Left lung (tissue), 10 donors: ENCODE results near the gene ARID5B. TPM values are rescaled to one million over a fixed set of nuclear protein-coding genes. Genes with fewer than 3 reads are reported as not detected.

ENCODE experiments used
- ATAC-seq: fragments of 200-7000 bp; cut with Tn5 transposase; one replicate; pipeline ENCODE4 v1.9.1; 2020; ENCODE audit warnings: moderate library complexity
- DNase-seq, 4 donors: peaks; one replicate each; pipeline ENCODE4 v3.0.0-alpha.2; 2013 to 2020
- H3K27ac ChIP-seq, 2 donors: fragments of 200-600 bp; sonication (generic) in 1 of 2; one replicate each; pipeline versions ENCODE4 v1.5.0 to v1.8.0; 2020 to 2021
- H3K27me3 ChIP-seq, 2 donors: fragments of 200-600 bp; sonication (generic) in 1 of 2; one replicate each; pipeline versions ENCODE4 v1.5.0 to v1.8.0; 2020 to 2021
- H3K36me3 ChIP-seq, 2 donors: fragments of 200-600 bp; sonication (generic) in 1 of 2; one replicate each; pipeline versions ENCODE4 v1.5.0 to v1.8.0; 2020 to 2021
- H3K4me1 ChIP-seq, 2 donors: fragments of 200-600 bp; one replicate each; pipeline ENCODE4 v1.8.0; 2021
- H3K4me3 ChIP-seq, 2 donors: fragments of 200-600 bp; sonication (generic) in 1 of 2; one replicate each; pipeline versions ENCODE4 v1.5.0 to v1.8.0; 2020 to 2021; ENCODE audit warnings: mild to moderate bottlenecking in 1 of 2
- H3K9me3 ChIP-seq, 2 donors: fragments of 200-600 bp; sonication (generic) in 1 of 2; one replicate each; pipeline versions ENCODE4 v1.5.0 to v1.8.0; 2020 to 2021
- intact Hi-C, 2 donors: fragments of 100-400 bp; cut with DNase I; formaldehyde crosslinking; loops; one replicate each; pipeline versions ENCODE4 v1.11.2 to v1.14.2; 2022
- polyA plus RNA-seq, 6 donors: library from polyadenylated mRNA; unstranded; fragments of 120-200 nt; gene quantifications; one replicate each; pipeline ENCODE4 v1.2.1, GENCODE V29; 2013; ENCODE audit not compliant: insufficient read length in 6 of 6
- total RNA-seq, 2 donors: library from RNA; stranded (reverse); fragmentation: NEBNext Ultra II Directional; extraction: Animal tissue kit (Norgen Biotek cat#: 25700); gene quantifications; one replicate each; pipeline ENCODE4 v1.2.1, GENCODE V29; 2021
- TF ChIP-seq, protein P1 (sequence below), 2 donors: fragments of 200-600 bp; sonication (generic) in 1 of 2; IDR thresholded peaks; one replicate each; pipeline versions ENCODE4 v1.5.0 to v1.8.0; 2021; ENCODE audit warnings: antibody characterized with exemption in 2 of 2
- donor health status: DM: no; HTN: yes; CAD: no.
- donor health status: DM: no; HTN: no; CAD: no.

The ARID5B gene
- total and polyA plus RNA-seq, 8 donors: 29.9 to 51.5 (median 44.4) TPM

DNA sequence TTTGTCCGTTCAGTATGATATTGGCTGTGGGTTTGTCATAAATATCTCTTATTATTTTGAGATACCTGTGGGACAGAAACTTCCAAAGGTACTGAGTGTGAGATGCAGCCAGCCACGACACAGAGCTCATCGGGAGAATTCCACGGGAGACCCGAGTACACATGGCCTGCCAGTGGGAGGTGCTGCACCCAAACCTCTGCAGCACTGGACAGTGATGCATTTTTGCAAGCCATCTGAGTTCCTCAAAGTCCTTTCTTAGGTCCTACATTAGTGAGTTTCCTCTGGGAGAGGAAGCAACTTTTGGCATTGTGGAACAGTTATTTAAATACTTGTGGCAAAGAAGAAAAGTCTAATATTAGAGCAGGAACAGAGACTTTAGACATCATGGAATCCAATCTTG is 77.5 kb downstream of the ARID5B start:
- intact Hi-C loops: no loop called here
- TF ChIP-seq, protein P1, sequence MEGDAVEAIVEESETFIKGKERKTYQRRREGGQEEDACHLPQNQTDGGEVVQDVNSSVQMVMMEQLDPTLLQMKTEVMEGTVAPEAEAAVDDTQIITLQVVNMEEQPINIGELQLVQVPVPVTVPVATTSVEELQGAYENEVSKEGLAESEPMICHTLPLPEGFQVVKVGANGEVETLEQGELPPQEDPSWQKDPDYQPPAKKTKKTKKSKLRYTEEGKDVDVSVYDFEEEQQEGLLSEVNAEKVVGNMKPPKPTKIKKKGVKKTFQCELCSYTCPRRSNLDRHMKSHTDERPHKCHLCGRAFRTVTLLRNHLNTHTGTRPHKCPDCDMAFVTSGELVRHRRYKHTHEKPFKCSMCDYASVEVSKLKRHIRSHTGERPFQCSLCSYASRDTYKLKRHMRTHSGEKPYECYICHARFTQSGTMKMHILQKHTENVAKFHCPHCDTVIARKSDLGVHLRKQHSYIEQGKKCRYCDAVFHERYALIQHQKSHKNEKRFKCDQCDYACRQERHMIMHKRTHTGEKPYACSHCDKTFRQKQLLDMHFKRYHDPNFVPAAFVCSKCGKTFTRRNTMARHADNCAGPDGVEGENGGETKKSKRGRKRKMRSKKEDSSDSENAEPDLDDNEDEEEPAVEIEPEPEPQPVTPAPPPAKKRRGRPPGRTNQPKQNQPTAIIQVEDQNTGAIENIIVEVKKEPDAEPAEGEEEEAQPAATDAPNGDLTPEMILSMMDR (IDR thresholded peaks at IDR 0.05): no peak
- ATAC-seq: peak; percentile 64
- no peaks in the 10 kb centered on the region for H3K27me3 ChIP-seq
- H3K27ac ChIP-seq: no peak overlapping the region
- H3K4me1 ChIP-seq: peaks cover 4 to 32% of the 10 kb centered on the region in 2 donors
- no peaks in the 10 kb centered on the region for H3K36me3 ChIP-seq
- no peak overlapping the region for H3K4me3 ChIP-seq
- H3K9me3 ChIP-seq: no peaks in the 10 kb centered on the region
- peak in 2 of 4 donors; percentile 58 to 73 for DNase-seq

DNA sequence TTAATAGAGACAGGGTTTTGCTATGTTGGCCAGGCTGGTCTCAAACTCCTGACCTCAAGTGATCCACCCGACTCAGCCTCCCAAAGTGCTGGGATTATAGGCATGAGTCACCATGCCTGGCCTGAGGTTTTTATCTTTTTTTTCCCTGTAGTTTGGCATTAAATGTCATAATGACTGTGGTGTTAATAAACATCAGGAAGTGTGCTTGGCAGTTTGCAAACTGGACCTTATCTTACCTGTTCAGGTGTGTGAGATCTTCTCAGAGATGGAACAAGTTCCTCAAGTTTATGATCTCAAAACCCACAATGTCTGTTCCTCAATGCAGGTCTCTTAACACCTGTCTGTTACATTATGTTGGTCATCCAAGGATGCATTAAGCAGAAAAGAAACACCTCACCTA is 80.0 kb downstream of the ARID5B start:
- H3K4me1 ChIP-seq: peaks cover 0 to 14% of the 10 kb centered on the region in 2 donors
- intact Hi-C loops: no loop called here
- no peaks in the 10 kb centered on the region for H3K27me3 ChIP-seq
- no peak overlapping the region for H3K27ac ChIP-seq
- TF ChIP-seq, protein P1 (IDR thresholded peaks at IDR 0.05): no peak
- ATAC-seq (peak; percentile 33), DNase-seq (no peak)
- no peaks in the 10 kb centered on the region for H3K9me3 ChIP-seq
- no peak overlapping the region for H3K4me3 ChIP-seq
- no peaks in the 10 kb centered on the region for H3K36me3 ChIP-seq

DNA sequence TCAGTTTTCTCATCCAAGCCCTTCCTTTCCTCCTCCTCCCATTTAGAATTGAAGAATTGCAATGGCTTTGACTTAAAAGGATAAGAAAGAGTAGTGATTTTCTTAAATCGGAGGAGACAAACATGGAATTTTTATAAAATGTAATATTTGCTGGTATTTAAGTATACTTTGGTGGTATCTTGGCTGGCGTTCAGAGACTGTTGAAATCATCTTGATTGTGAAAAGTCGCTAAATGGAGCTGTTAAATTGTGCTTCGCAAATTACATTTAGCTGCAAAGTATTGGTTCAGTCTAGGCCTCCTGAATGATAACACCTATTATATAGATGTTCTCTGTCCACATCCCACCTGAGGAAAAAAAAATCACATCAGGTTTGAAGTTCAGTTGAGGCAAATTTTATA is 81.8 kb downstream of the ARID5B start:
- no peak for ATAC-seq
- Histone ChIP-seq H3K27ac (no peak overlapping the region), H3K4me1 (peaks cover 0 to 31% of the 10 kb centered on the region in 2 donors), H3K36me3 (no peaks in the 10 kb centered on the region), H3K9me3 (no peaks in the 10 kb centered on the region), H3K4me3 (no peak overlapping the region), H3K27me3 (no peaks in the 10 kb centered on the region)
- no peak for DNase-seq
- intact Hi-C loops: no loop called here
- TF ChIP-seq, protein P1 (IDR thresholded peaks at IDR 0.05): no peak

DNA sequence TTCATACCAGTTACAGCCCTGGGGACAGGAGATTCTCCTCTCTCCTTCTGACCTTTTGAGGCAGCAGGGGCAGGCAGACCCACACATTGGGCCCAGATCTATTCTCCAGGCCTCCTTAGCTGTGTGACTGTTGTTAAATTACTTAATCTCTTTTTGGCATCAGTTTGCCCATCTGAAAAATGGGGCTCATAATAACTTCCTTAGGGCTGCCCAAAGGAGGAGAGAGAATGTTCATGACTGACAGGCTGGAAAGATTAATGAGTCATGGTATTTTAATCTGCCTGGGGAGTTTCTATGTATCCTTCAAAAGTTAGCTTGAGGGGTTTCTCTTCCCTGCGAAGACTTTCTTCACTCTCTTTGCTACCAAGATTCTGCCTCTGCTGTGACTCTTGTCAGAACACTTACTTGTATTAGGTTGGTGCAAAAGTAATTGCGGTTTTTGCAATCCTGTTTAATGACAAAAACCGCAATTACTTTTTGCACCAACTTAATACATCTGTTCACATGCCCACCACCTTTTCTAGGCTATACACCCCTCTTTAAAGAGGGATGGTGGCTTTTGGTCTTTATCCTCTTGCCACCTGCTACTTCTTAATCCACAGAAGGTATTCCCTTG is 83.4 kb downstream of the ARID5B start:
- Histone ChIP-seq H3K4me1 (peaks cover 0 to 27% of the 10 kb centered on the region in 2 donors), H3K27ac (no peak overlapping the region), H3K27me3 (no peaks in the 10 kb centered on the region), H3K4me3 (no peak overlapping the region), H3K9me3 (no peaks in the 10 kb centered on the region), H3K36me3 (no peaks in the 10 kb centered on the region)
- intact Hi-C loops: no loop called here
- ATAC-seq: no peak
- DNase-seq: no peak
- TF ChIP-seq, protein P1 (IDR thresholded peaks at IDR 0.05): no peak

DNA sequence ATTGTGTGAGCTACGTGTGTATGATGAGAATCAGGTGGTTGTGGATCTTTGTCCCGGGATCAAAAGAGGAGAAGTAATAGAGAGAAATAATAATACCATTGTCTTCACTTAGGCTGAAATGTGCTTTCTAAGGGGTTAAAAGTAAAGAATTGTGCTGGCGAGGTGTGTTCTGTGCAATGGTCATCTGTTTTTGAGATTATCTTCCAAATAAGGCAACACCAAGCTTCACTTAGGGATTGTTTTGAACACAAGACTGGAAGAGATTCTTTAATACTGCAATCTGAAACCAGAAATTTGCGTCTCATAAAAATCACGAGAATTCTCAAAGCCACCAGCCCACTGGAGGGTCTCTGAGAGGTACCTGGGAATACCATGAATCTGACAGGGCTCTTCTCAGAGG is 84.2 kb downstream of the ARID5B start:
- Histone ChIP-seq H3K4me3 (no peak overlapping the region), H3K4me1 (peaks cover 0 to 34% of the 10 kb centered on the region in 2 donors), H3K36me3 (no peaks in the 10 kb centered on the region), H3K27ac (no peak overlapping the region), H3K27me3 (no peaks in the 10 kb centered on the region), H3K9me3 (no peaks in the 10 kb centered on the region)
- DNase-seq (no peak), ATAC-seq (no peak)
- intact Hi-C loops: no loop called here
- TF ChIP-seq, protein P1 (IDR thresholded peaks at IDR 0.05): no peak
